ENCODE data around the gene GPBAR1.
"Not testable (repeated sequence)": the region's sequence is repeated elsewhere in the genome, so short reads cannot be mapped to it uniquely, and the experiment has no call there.

Gene GPBAR1

GRCh38 chr2:218272531-218273212 lies 11.9 kb downstream of the GPBAR1 start:
- Histone ChIP-seq H3F3A (ENCODE audit: insufficient read depth, low read length) (no peaks in the 10 kb centered on the region; the same call in 1 of the 2 replicates), H3K4me1 (ENCODE audit: low read length) (peaks cover 3% of the 10 kb centered on the region; the same call in 1 of the 2 replicates), H3K4me2 (ENCODE audit: low read depth, low read length) (no peak overlapping the region), H2AFZ (ENCODE audit: low read length) (no peak overlapping the region), H3K9ac (ENCODE audit: low read length) (no peak overlapping the region), H3K27ac (ENCODE audit: low read length) (no peak overlapping the region), H3K9me2 (replicated peaks; ENCODE audit: insufficient read depth, low read length) (no peaks in the 10 kb centered on the region), H3K36me3 (replicated peaks; ENCODE audit: insufficient read depth, low read length) (no peaks in the 10 kb centered on the region; the same call in 1 of the 2 replicates), H3K4me3 (ENCODE audit: low read length) (no peak overlapping the region), H3K9me3 (replicated peaks; ENCODE audit: insufficient read depth, low read length) (no peaks in the 10 kb centered on the region), H3K79me2 (ENCODE audit: low read length) (peaks cover 51% of the 10 kb centered on the region), H4K20me1 (ENCODE audit: insufficient read depth, low read length) (no peaks in the 10 kb centered on the region), H3K27me3 (replicated peaks; ENCODE audit: insufficient read depth, low read length) (no peaks in the 10 kb centered on the region)
- DNase-seq: peak; percentile 83
- no peak for TF ChIP-seq EZH2phosphoT487 (IDR thresholded peaks at IDR 0.05; ENCODE audit: low read length)
- no peak for TF ChIP-seq EZH2 (optimal IDR thresholded peaks at IDR 0.05; ENCODE audit: low read depth, low read length)
- TF ChIP-seq CTCF (IDR thresholded peaks at IDR 0.05; ENCODE audit: low read length): peak; percentile 91

GRCh38 chr2:218273214-218273907 lies 12.5 kb downstream of the GPBAR1 start:
- H3K4me3 ChIP-seq (ENCODE audit: low read length); H3K4me1 ChIP-seq (ENCODE audit: low read length); H3F3A ChIP-seq (ENCODE audit: insufficient read depth, low read length); DNase-seq; H3K27ac ChIP-seq (ENCODE audit: low read length); H3K9me2 ChIP-seq (replicated peaks; ENCODE audit: insufficient read depth, low read length); H3K9ac ChIP-seq (ENCODE audit: low read length); H4K20me1 ChIP-seq (ENCODE audit: insufficient read depth, low read length); H3K4me2 ChIP-seq (ENCODE audit: low read depth, low read length); H2AFZ ChIP-seq (ENCODE audit: low read length); H3K27me3 ChIP-seq (replicated peaks; ENCODE audit: insufficient read depth, low read length); H3K9me3 ChIP-seq (replicated peaks; ENCODE audit: insufficient read depth, low read length); H3K36me3 ChIP-seq (replicated peaks; ENCODE audit: insufficient read depth, low read length): not testable (repeated sequence)
- H3K79me2 ChIP-seq (ENCODE audit: low read length): peaks cover 49% of the 10 kb centered on the region

- no peaks in the 10 kb centered on the region for H3K27me3 ChIP-seq (replicated peaks; ENCODE audit: insufficient read depth, low read length)
- H3K9ac ChIP-seq (ENCODE audit: low read length): no peak overlapping the region
- peaks cover 3% of the 10 kb centered on the region; the same call in 1 of the 2 replicates for H3K4me1 ChIP-seq (ENCODE audit: low read length)
- TF ChIP-seq EZH2phosphoT487 (IDR thresholded peaks at IDR 0.05; ENCODE audit: low read length) (no peak), CTCF (IDR thresholded peaks at IDR 0.05; ENCODE audit: low read length) (no peak), EZH2 (optimal IDR thresholded peaks at IDR 0.05; ENCODE audit: low read depth, low read length) (no peak)
- H3K9me2 ChIP-seq (replicated peaks; ENCODE audit: insufficient read depth, low read length): no peaks in the 10 kb centered on the region
- H3K4me3 ChIP-seq (ENCODE audit: low read length): no peak overlapping the region
- H2AFZ ChIP-seq (ENCODE audit: low read length): no peak overlapping the region
- H3F3A ChIP-seq (ENCODE audit: insufficient read depth, low read length): no peaks in the 10 kb centered on the region; the same call in 1 of the 2 replicates
- H4K20me1 ChIP-seq (ENCODE audit: insufficient read depth, low read length): no peaks in the 10 kb centered on the region
- H3K27ac ChIP-seq (ENCODE audit: low read length): no peak overlapping the region
- DNase-seq: no peak
- no peak overlapping the region for H3K4me2 ChIP-seq (ENCODE audit: low read depth, low read length)
- no peaks in the 10 kb centered on the region for H3K9me3 ChIP-seq (replicated peaks; ENCODE audit: insufficient read depth, low read length)
- H3K79me2 ChIP-seq (ENCODE audit: low read length): peaks cover 48% of the 10 kb centered on the region
- H3K36me3 ChIP-seq (replicated peaks; ENCODE audit: insufficient read depth, low read length): no peaks in the 10 kb centered on the region; the same call in 1 of the 2 replicates
Observed at GRCh38 chr2:218273908-218274249, 13.1 kb downstream of the GPBAR1 start.

- H3K9me3 ChIP-seq (replicated peaks; ENCODE audit: insufficient read depth, low read length): no peaks in the 10 kb centered on the region
- no peaks in the 10 kb centered on the region; the same call in 1 of the 2 replicates for H3K36me3 ChIP-seq (replicated peaks; ENCODE audit: insufficient read depth, low read length)
- no peak overlapping the region for H2AFZ ChIP-seq (ENCODE audit: low read length)
- H3K27ac ChIP-seq (ENCODE audit: low read length): no peak overlapping the region
- no peak overlapping the region for H3K4me2 ChIP-seq (ENCODE audit: low read depth, low read length)
- no peaks in the 10 kb centered on the region for H3K27me3 ChIP-seq (replicated peaks; ENCODE audit: insufficient read depth, low read length)
- H3K4me3 ChIP-seq (ENCODE audit: low read length): no peak overlapping the region
- H3K9me2 ChIP-seq (replicated peaks; ENCODE audit: insufficient read depth, low read length): no peaks in the 10 kb centered on the region
- H4K20me1 ChIP-seq (ENCODE audit: insufficient read depth, low read length): no peaks in the 10 kb centered on the region
- H3K9ac ChIP-seq (ENCODE audit: low read length): no peak overlapping the region
- no peak for TF ChIP-seq EZH2phosphoT487 (IDR thresholded peaks at IDR 0.05; ENCODE audit: low read length)
- no peak for TF ChIP-seq CTCF (IDR thresholded peaks at IDR 0.05; ENCODE audit: low read length)
- no peak for TF ChIP-seq EZH2 (optimal IDR thresholded peaks at IDR 0.05; ENCODE audit: low read depth, low read length)
- no peak for DNase-seq
- peaks cover 3% of the 10 kb centered on the region; the same call in 1 of the 2 replicates for H3K4me1 ChIP-seq (ENCODE audit: low read length)
- no peaks in the 10 kb centered on the region; the same call in 1 of the 2 replicates for H3F3A ChIP-seq (ENCODE audit: insufficient read depth, low read length)
- H3K79me2 ChIP-seq (ENCODE audit: low read length): peaks cover 41% of the 10 kb centered on the region
Observed at GRCh38 chr2:218274586-218274985, 13.8 kb downstream of the GPBAR1 start.
